ENCODE measurements around the gene CD6.
"Not testable (repeated sequence)": the region's sequence is repeated elsewhere in the genome, so short reads cannot be mapped to it uniquely, and the experiment has no call there.

CD6 gene

GRCh38 chr11:60954421-60954820 lies 17.1 kb upstream of the CD6 start:
- no peak for DNase-seq

GRCh38 chr11:60955571-60955970 lies 15.9 kb upstream of the CD6 start:
- no peak for DNase-seq

GRCh38 chr11:60957188-60957587 lies 14.3 kb upstream of the CD6 start:
- no peak for DNase-seq

- DNase-seq, result no peak
Observed at GRCh38 chr11:60959431-60959830, 12.0 kb upstream of the CD6 start.

GRCh38 chr11:60960405-60960804 lies 11.1 kb upstream of the CD6 start:
- no peak for DNase-seq

- DNase-seq, result no peak
Observed at GRCh38 chr11:60964801-60965200, 6.7 kb upstream of the CD6 start.

- DNase-seq, result no peak
Observed at GRCh38 chr11:60966890-60967289, 4.6 kb upstream of the CD6 start.

- no peak for DNase-seq
Observed at GRCh38 chr11:60968223-60968622, 3.3 kb upstream of the CD6 start.

- peak; percentile 84 for DNase-seq
Observed at GRCh38 chr11:60970369-60970774, 1.1 kb upstream of the CD6 start.

- no peak for DNase-seq
Observed at GRCh38 chr11:60970890-60971289, 590 bp upstream of the CD6 start.

GRCh38 chr11:60972182-60973030 lies 926 bp downstream of the CD6 start:
- no peak for DNase-seq

- no peak for DNase-seq
Observed at GRCh38 chr11:60973699-60974098, 2.2 kb downstream of the CD6 start.

GRCh38 chr11:60974316-60974715 lies 2.8 kb downstream of the CD6 start:
- DNase-seq, result not testable (repeated sequence)

GRCh38 chr11:60974726-60975125 lies 3.2 kb downstream of the CD6 start:
- DNase-seq, result peak; percentile 59

GRCh38 chr11:60977224-60977623 lies 5.7 kb downstream of the CD6 start:
- no peak for DNase-seq

GRCh38 chr11:60977836-60978235 lies 6.4 kb downstream of the CD6 start:
- no peak for DNase-seq

GRCh38 chr11:60978546-60979380 lies 7.3 kb downstream of the CD6 start:
- DNase-seq, result peak; percentile 84

- no peak for DNase-seq
Observed at GRCh38 chr11:60981515-60981914, 10.0 kb downstream of the CD6 start.

GRCh38 chr11:60982184-60982583 lies 10.7 kb downstream of the CD6 start:
- no peak for DNase-seq

GRCh38 chr11:60984149-60984548 lies 12.7 kb downstream of the CD6 start:
- no peak for DNase-seq

GRCh38 chr11:60984636-60985035 lies 13.2 kb downstream of the CD6 start:
- no peak for DNase-seq

GRCh38 chr11:60985501-60985900 lies 14.0 kb downstream of the CD6 start:
- no peak for DNase-seq

- peak; percentile 97 for DNase-seq
Observed at GRCh38 chr11:60985991-60986915, 14.8 kb downstream of the CD6 start.
